Measurements from ENCODE around the gene CNP.

The CNP gene

GRCh38 chr17:41942626-41943373 lies 23.8 kb upstream of the CNP start:
- no peak for DNase-seq

- no peak for DNase-seq
Observed at GRCh38 chr17:41943492-41943891, 23.1 kb upstream of the CNP start.

- DNase-seq, result no peak
Observed at GRCh38 chr17:41944943-41945342, 21.7 kb upstream of the CNP start.

- DNase-seq, result no peak
Observed at GRCh38 chr17:41948762-41949460, 17.7 kb upstream of the CNP start.

- DNase-seq, result no peak
Observed at GRCh38 chr17:41956522-41956921, 10.1 kb upstream of the CNP start.

GRCh38 chr17:41957031-41957868 lies 9.3 kb upstream of the CNP start:
- DNase-seq, result no peak

- DNase-seq, result no peak
Observed at GRCh38 chr17:41957869-41958439, 8.6 kb upstream of the CNP start.

GRCh38 chr17:41959030-41959335 lies 7.6 kb upstream of the CNP start:
- no peak for DNase-seq

GRCh38 chr17:41959336-41960095 lies 7.1 kb upstream of the CNP start:
- DNase-seq, result no peak

GRCh38 chr17:41962111-41962510 lies 4.5 kb upstream of the CNP start:
- DNase-seq, result no peak

- peak; percentile 81 for DNase-seq
Observed at GRCh38 chr17:41962768-41963434, 3.7 kb upstream of the CNP start.

GRCh38 chr17:41965694-41966462 lies 717 bp upstream of the CNP start:
- peak; percentile 83 for DNase-seq

- DNase-seq, result peak; percentile 60
Observed at GRCh38 chr17:41967141-41967920, 736 bp downstream of the CNP start.

GRCh38 chr17:41967921-41968578 lies 1.5 kb downstream of the CNP start:
- DNase-seq, result no peak

GRCh38 chr17:41968676-41969075 lies 2.1 kb downstream of the CNP start:
- DNase-seq, result no peak

- DNase-seq, result no peak
Observed at GRCh38 chr17:41970901-41971331, 4.3 kb downstream of the CNP start.

GRCh38 chr17:41971721-41972523 lies 5.3 kb downstream of the CNP start:
- no peak for DNase-seq

GRCh38 chr17:41972571-41973407 lies 6.2 kb downstream of the CNP start:
- DNase-seq, result no peak
